Loucy (cell line): ENCODE results near the gene CCDC86.

ENCODE experiments used
- EZH2phosphoT487 ChIP-seq: fragments of 200-600 bp; IDR thresholded peaks from 2 replicates; pipeline ENCODE4 v1.6.1; 2018; ENCODE audit warnings: antibody characterized with exemption, mild to moderate bottlenecking, moderate library complexity, borderline replicate concordance
- TF ChIP-seq, protein P1 (sequence below): fragments of 200-600 bp; sonication (generic); conservative IDR thresholded peaks from 2 replicates; pipeline ENCODE4 v1.5.1; 2014; ENCODE audit warnings: mild to moderate bottlenecking, antibody characterized with exemption, low read length

DNA sequence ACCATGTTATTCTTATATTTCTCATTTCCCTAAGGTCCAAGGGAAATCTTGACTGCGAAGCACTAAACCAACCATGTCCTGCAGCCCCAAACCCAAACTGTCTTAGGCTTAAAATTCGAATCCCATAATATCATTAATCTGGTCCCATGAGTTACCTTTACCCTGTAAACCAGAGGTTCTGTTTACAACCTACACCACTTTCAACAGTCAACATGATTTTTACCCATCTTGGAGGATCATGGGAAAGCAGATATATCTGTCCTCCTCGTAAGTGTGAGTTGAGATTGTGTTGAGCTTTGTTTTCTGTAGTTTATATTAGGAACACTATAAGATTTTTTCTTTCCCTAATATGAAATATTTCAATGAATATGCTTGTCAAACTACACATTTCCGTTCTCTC is 58.1 kb downstream of the CCDC86 start:
- TF ChIP-seq, protein P1, sequence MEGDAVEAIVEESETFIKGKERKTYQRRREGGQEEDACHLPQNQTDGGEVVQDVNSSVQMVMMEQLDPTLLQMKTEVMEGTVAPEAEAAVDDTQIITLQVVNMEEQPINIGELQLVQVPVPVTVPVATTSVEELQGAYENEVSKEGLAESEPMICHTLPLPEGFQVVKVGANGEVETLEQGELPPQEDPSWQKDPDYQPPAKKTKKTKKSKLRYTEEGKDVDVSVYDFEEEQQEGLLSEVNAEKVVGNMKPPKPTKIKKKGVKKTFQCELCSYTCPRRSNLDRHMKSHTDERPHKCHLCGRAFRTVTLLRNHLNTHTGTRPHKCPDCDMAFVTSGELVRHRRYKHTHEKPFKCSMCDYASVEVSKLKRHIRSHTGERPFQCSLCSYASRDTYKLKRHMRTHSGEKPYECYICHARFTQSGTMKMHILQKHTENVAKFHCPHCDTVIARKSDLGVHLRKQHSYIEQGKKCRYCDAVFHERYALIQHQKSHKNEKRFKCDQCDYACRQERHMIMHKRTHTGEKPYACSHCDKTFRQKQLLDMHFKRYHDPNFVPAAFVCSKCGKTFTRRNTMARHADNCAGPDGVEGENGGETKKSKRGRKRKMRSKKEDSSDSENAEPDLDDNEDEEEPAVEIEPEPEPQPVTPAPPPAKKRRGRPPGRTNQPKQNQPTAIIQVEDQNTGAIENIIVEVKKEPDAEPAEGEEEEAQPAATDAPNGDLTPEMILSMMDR, result no peak
- TF ChIP-seq EZH2phosphoT487, result no peak
